Measurements from ENCODE around the gene SNTG2. TPM values are rescaled to one million over a fixed set of nuclear protein-coding genes. Genes with fewer than 3 reads are reported as not detected.

SNTG2 gene
- total RNA-seq, 2 experiments from 2014 or later = 2.5 to 3.2 TPM

- TF ChIP-seq, protein P1, sequence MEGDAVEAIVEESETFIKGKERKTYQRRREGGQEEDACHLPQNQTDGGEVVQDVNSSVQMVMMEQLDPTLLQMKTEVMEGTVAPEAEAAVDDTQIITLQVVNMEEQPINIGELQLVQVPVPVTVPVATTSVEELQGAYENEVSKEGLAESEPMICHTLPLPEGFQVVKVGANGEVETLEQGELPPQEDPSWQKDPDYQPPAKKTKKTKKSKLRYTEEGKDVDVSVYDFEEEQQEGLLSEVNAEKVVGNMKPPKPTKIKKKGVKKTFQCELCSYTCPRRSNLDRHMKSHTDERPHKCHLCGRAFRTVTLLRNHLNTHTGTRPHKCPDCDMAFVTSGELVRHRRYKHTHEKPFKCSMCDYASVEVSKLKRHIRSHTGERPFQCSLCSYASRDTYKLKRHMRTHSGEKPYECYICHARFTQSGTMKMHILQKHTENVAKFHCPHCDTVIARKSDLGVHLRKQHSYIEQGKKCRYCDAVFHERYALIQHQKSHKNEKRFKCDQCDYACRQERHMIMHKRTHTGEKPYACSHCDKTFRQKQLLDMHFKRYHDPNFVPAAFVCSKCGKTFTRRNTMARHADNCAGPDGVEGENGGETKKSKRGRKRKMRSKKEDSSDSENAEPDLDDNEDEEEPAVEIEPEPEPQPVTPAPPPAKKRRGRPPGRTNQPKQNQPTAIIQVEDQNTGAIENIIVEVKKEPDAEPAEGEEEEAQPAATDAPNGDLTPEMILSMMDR (IDR thresholded peaks at IDR 0.05) = no peak
- no peaks in the 10 kb centered on the region for H3K4me1 Mint-ChIP-seq (ENCODE audit: low read depth)
- H3K27me3 Mint-ChIP-seq = no peaks in the 10 kb centered on the region
- DNase-seq (no peak), ATAC-seq (no peak)
- no peak overlapping the region for H3K27ac Mint-ChIP-seq
- intact Hi-C loops (cut with micrococcal nuclease) = no loop called here
- H3K4me3 Mint-ChIP-seq = no peak overlapping the region
- ChIA-PET POLR2A (no interaction called here), CTCF (no interaction called here)
- no peaks in the 10 kb centered on the region for H3K36me3 Mint-ChIP-seq (ENCODE audit: low read depth)
- H3K9me3 Mint-ChIP-seq = no peaks in the 10 kb centered on the region
Measured at GRCh38 chr2:1286929-1287328, 336.3 kb downstream of the SNTG2 start.

GRCh38 chr2:1287427-1287826, 336.8 kb downstream of the SNTG2 start:
- DNase-seq (no peak), ATAC-seq (no peak)
- Mint-ChIP-seq H3K27ac (no peak overlapping the region), H3K27me3 (no peaks in the 10 kb centered on the region), H3K4me3 (no peak overlapping the region), H3K4me1 (ENCODE audit: low read depth) (no peaks in the 10 kb centered on the region), H3K36me3 (ENCODE audit: low read depth) (no peaks in the 10 kb centered on the region), H3K9me3 (no peaks in the 10 kb centered on the region)
- intact Hi-C loops (cut with micrococcal nuclease) = no loop called here
- TF ChIP-seq, protein P1 (IDR thresholded peaks at IDR 0.05) = no peak
- ChIA-PET CTCF (no interaction called here), POLR2A (no interaction called here)

GRCh38 chr2:1294900-1295299, 344.3 kb downstream of the SNTG2 start:
- H3K27me3 Mint-ChIP-seq = no peaks in the 10 kb centered on the region
- intact Hi-C loops (cut with micrococcal nuclease) = no loop called here
- H3K4me3 Mint-ChIP-seq = no peak overlapping the region
- no peaks in the 10 kb centered on the region for H3K36me3 Mint-ChIP-seq (ENCODE audit: low read depth)
- ChIA-PET CTCF (no interaction called here), POLR2A (no interaction called here)
- H3K9me3 Mint-ChIP-seq = no peaks in the 10 kb centered on the region
- H3K27ac Mint-ChIP-seq = no peak overlapping the region
- DNase-seq (no peak), ATAC-seq (no peak)
- no peaks in the 10 kb centered on the region for H3K4me1 Mint-ChIP-seq (ENCODE audit: low read depth)
- TF ChIP-seq, protein P1 (IDR thresholded peaks at IDR 0.05) = no peak

- Mint-ChIP-seq H3K4me3 (no peak overlapping the region), H3K27me3 (no peaks in the 10 kb centered on the region), H3K4me1 (ENCODE audit: low read depth) (no peaks in the 10 kb centered on the region), H3K36me3 (ENCODE audit: low read depth) (no peaks in the 10 kb centered on the region), H3K9me3 (no peaks in the 10 kb centered on the region), H3K27ac (no peak overlapping the region)
- ChIA-PET POLR2A (no interaction called here), CTCF (no interaction called here)
- TF ChIP-seq, protein P1 (IDR thresholded peaks at IDR 0.05) = no peak
- DNase-seq (no peak), ATAC-seq (no peak)
- intact Hi-C loops (cut with micrococcal nuclease) = no loop called here
Measured at GRCh38 chr2:1295740-1296139, 345.1 kb downstream of the SNTG2 start.

- no peaks in the 10 kb centered on the region for H3K4me1 Mint-ChIP-seq (ENCODE audit: low read depth)
Measured at GRCh38 chr2:1297372-1298159, 346.9 kb downstream of the SNTG2 start.

More at GRCh38 chr2:1297372-1298159, 346.9 kb downstream of the SNTG2 start:
- Mint-ChIP-seq H3K27me3 (no peaks in the 10 kb centered on the region), H3K36me3 (ENCODE audit: low read depth) (no peaks in the 10 kb centered on the region), H3K4me3 (no peak overlapping the region), H3K27ac (no peak overlapping the region), H3K9me3 (no peaks in the 10 kb centered on the region)
- ChIA-PET CTCF (no interaction called here), POLR2A (interaction anchor here (0.5 kb wide), 1 partner anchor 760 kb away, joined by 3 read pairs; no protein-coding TSS in a partner anchor)
- ATAC-seq = no peak
- TF ChIP-seq, protein P1 (IDR thresholded peaks at IDR 0.05) = no peak
- DNase-seq = no peak
- intact Hi-C loops (cut with micrococcal nuclease) = no loop called here
